Measurements from ENCODE around the gene WDR82.

DNA sequence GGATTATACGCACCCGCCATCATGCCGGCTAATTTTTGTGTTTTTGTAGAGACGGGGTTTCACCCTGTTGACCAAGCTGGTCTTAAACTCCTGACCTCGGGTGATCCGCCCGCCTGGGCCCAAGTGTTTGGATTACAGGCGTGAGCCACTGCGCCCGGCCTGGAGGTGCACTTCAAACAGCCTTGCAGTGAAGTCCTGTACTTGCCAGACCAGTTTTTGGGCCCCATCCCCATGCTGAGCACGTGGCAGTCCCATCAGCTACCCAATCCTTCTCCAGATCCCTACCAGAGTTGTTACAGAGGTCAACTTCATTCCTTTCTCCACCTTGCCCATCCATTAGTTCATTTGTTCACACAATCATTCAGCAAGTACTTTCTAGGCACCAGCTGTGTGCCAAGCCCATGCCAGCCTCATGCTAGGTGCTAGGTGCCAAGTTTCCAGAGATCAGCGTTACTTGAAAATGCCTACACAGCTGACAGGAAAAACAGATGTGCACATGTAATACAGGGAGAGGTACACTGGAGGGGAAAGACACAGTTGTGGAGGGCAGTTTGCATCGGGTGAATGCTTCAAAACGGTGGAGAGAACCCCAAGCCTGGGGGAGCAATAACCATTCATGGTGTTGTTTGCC lies 39.9 kb upstream of the WDR82 start:
- TF ChIP-seq SOX6 (IDR thresholded peaks at IDR 0.05) (no peak), HDGF (IDR thresholded peaks at IDR 0.05) (no peak), ZBTB7A (IDR thresholded peaks at IDR 0.05; ENCODE audit: borderline replicate concordance, control insufficient read depth, low read depth, low read length) (no peak), NFRKB (IDR thresholded peaks at IDR 0.05; ENCODE audit: low read depth) (no peak), CEBPB (tag; IDR thresholded peaks at IDR 0.05) (no peak), MYC (IDR thresholded peaks at IDR 0.05; ENCODE audit: low read depth, low read length) (no peak), MYC (CRISPR knock-in tag; IDR thresholded peaks at IDR 0.05; ENCODE audit: borderline replicate concordance, low read depth) (no peak)
- TF ChIP-seq, protein P1, sequence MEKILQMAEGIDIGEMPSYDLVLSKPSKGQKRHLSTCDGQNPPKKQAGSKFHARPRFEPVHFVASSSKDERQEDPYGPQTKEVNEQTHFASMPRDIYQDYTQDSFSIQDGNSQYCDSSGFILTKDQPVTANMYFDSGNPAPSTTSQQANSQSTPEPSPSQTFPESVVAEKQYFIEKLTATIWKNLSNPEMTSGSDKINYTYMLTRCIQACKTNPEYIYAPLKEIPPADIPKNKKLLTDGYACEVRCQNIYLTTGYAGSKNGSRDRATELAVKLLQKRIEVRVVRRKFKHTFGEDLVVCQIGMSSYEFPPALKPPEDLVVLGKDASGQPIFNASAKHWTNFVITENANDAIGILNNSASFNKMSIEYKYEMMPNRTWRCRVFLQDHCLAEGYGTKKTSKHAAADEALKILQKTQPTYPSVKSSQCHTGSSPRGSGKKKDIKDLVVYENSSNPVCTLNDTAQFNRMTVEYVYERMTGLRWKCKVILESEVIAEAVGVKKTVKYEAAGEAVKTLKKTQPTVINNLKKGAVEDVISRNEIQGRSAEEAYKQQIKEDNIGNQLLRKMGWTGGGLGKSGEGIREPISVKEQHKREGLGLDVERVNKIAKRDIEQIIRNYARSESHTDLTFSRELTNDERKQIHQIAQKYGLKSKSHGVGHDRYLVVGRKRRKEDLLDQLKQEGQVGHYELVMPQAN (IDR thresholded peaks at IDR 0.05; ENCODE audit: borderline replicate concordance) = no peak
- TF ChIP-seq, protein P2, sequence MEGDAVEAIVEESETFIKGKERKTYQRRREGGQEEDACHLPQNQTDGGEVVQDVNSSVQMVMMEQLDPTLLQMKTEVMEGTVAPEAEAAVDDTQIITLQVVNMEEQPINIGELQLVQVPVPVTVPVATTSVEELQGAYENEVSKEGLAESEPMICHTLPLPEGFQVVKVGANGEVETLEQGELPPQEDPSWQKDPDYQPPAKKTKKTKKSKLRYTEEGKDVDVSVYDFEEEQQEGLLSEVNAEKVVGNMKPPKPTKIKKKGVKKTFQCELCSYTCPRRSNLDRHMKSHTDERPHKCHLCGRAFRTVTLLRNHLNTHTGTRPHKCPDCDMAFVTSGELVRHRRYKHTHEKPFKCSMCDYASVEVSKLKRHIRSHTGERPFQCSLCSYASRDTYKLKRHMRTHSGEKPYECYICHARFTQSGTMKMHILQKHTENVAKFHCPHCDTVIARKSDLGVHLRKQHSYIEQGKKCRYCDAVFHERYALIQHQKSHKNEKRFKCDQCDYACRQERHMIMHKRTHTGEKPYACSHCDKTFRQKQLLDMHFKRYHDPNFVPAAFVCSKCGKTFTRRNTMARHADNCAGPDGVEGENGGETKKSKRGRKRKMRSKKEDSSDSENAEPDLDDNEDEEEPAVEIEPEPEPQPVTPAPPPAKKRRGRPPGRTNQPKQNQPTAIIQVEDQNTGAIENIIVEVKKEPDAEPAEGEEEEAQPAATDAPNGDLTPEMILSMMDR (IDR thresholded peaks at IDR 0.05 in 2 of 3, conservative IDR thresholded peaks at IDR 0.05 in 1 of 3; ENCODE audit: insufficient read depth in 2 of 3, low read depth in 1 of 3, low read length in 3 of 3) = no peak
